DMS53 (cell line): ENCODE data around the gene PKM.
"Not testable (repeated sequence)": the region's sequence is repeated elsewhere in the genome, so short reads cannot be mapped to it uniquely, and the experiment has no call there.

Experiments
- DNase-seq: peaks from one replicate; lab custom pipeline; 2025; lab: John Stamatoyannopoulos, UW

PKM gene

DNA sequence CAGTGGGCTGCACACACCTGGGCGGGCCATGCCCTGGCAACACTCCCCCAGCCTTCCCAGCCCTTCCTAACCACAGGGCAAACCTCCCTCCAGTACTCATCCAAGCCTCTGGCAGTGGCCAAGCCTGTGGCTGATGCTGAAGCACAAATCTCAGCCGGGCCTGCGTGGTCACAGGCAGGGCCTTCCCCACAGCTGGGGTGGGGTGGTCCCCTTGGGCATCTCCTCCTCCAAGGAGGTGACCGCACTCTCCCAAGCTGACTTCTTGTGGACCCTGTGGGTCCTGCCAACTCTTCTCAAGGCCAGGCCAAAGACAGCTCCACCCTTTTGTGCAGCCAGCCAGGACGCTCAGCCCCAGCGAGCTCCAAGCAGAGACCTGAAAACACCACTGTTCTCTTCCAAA is 54.8 kb downstream of the PKM start:
- DNase-seq: no peak

- DNase-seq: no peak
These were observed 55.6 kb downstream of the PKM start for GRCh38 chr15:72175186-72176044.

GRCh38 chr15:72174551-72175165 is 56.3 kb downstream of the PKM start:
- no peak for DNase-seq

DNA sequence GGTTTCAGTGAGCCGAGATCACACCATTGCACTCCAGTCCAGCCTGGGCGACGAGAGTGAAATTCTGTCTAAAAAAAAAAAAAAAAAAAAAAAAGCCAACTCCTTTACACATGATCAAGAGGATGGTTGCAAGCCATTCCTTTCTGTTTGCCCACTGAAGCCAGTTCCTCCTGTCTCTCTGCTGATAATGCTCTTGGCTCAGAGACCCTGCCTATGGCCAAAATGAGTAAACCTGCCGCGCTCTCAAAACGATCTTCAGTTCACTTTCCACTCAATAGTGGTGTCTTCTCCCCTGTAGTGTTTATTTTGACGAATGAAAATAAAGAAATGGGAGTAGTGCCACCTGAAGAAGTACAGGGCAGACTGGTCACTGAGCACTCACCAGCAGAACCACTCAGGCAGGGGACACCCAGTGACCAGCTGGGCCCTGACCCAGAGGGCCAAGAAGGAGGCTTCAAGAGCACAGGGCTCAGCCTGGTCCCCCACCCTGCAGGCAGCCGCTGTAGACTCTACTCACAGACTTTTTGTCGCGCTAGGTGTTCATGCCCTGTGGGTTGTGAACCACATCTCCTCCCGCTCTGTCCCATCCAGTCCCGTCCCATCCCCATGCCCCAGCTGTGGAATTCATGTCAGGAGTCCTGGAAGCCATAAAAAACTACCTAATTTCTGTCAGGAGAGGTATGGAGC is 57.0 kb downstream of the PKM start:
- DNase-seq: no peak

DNA sequence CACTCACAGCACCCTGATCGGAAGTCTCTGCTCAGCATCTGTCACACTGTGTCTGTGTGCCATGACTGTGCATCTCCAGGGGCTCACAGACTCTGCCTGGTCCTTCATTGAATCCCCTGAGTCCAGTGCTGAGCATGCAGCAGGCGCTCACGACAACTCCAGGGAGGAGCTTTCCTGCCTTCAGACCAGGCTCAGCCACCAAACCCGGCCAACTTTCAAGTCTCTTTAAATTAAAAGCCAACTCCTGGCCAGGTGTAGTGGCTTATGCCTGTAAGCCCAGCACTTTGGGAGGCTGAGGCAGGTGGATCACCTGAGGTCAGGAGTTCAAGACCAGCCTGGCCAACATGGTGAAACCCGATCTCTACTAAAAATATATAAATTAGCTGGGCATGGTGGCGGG is 57.6 kb downstream of the PKM start:
- no peak for DNase-seq

DNA sequence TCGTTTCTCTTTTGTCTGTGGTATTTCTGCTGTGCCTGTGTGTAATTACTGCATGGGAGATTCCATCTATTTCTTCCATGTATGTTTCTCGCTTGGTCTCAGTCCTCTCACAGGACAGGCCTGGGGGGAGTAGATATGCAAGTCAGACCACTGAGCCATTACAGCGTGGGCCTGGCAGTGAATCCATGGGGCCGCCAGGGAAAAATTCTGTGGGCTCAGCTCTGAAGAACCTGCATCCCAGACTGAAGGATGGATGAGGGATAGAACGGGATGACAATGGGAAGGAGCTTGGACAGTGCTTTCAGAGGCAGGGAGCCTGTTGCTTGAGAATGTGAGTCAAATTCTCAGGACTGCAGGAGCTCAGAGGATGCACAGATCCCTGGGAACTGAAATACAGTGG is 58.2 kb downstream of the PKM start:
- DNase-seq: no peak

- DNase-seq: not testable (repeated sequence)
These were observed 59.0 kb downstream of the PKM start for GRCh38 chr15:72171978-72172377.

DNA sequence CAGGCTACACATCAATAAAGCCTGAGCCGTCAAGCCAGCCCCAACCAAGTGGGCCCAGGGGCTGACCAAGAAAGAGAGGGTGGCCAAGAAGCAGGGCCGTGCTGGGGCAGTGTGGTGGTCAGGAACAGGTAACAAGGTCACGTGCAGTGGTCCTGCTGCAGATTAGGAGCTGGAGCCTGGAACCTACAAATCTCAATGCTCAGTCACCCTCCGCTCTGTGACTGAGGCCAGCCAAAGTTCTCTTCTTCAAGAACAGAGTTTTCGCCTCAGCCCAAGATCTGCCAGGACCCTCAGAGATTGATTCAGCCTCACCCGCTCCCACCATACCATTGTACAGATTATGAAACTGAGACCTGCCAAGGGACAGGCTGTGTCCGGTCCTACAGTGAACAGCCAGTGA is 60.3 kb downstream of the PKM start:
- no peak for DNase-seq

GRCh38 chr15:72169921-72170611 is 60.9 kb downstream of the PKM start:
- DNase-seq: peak; percentile 9

GRCh38 chr15:72169236-72169920 is 61.6 kb downstream of the PKM start:
- DNase-seq: no peak

- DNase-seq: no peak
These were observed 62.2 kb downstream of the PKM start for GRCh38 chr15:72168808-72169190.

DNA sequence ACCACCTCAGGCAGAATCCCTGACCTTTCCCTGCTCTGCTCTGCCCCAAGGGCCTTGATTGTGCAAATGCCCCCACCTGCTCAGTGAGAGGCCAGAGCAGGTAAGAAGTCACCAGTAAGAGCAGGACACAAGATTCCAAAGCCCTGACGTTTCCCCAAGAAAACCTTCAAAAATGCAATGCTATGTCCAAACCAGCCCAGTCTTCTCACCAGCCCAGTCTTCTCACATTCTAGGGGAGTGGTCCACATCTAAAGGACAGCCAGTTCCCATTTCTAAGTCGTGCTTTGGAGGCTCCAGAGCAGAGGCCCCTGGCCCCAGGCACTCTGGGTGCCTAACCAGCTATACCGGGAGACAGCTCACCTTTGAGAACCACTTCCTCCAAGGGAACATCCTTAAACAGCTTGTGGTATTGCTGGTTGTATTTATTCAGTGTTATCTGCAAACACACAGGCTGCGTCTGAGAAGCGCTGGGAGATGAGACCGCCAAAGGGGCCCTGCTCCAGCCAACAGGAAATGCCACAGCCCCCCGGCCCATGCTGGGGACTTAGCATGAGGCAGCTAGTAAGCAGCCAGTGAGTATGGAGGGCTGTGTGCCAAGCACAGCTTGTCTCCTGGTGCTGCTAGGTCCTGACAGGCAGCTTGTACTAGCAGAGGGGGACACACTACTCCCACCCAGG is 62.7 kb downstream of the PKM start:
- peak; percentile 11 for DNase-seq

GRCh38 chr15:72167445-72167844 is 63.5 kb downstream of the PKM start:
- DNase-seq: no peak

GRCh38 chr15:72166716-72167417 is 64.1 kb downstream of the PKM start:
- no peak for DNase-seq

DNA sequence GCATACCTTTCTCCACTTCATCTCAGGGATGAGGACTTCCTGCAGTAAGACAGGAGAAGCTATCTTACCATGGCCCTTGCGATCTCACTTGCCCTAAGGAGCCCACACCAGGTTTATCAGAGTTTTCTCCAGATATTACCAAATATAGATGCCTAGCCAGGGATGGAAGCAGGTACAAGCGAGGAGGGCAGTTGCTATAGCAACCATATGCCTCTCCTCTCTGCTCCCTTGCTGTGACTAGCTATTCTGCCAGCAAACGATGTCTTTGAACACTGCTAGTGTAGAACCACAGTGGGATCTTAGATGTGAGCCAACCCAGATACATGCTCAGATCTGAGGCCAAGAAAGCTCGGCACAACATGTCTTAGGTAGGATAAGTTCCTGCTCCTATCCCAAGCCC is 67.3 kb downstream of the PKM start:
- DNase-seq: no peak

DNA sequence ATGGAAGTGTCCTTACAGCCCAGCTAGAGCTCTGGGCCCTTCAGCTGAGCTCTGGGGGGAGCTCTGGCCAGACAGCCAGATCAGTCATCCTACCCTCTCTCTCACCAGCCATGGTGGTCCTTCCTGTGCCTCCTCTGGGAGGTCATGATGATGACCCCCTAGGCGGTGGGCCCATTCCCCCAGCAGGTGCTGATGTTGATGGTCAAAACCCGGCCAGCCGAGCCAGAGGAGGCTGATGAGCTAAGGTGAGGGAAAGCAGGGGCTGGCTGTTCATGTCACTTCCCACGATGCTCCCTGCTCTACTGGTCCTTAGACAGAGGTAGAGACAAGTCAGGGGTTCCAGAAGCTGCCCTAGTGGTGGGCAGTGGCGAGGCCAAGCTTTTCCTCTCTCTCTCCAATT is 68.4 kb downstream of the PKM start:
- no peak for DNase-seq

GRCh38 chr15:72161361-72162132 is 69.4 kb downstream of the PKM start:
- no peak for DNase-seq

DNA sequence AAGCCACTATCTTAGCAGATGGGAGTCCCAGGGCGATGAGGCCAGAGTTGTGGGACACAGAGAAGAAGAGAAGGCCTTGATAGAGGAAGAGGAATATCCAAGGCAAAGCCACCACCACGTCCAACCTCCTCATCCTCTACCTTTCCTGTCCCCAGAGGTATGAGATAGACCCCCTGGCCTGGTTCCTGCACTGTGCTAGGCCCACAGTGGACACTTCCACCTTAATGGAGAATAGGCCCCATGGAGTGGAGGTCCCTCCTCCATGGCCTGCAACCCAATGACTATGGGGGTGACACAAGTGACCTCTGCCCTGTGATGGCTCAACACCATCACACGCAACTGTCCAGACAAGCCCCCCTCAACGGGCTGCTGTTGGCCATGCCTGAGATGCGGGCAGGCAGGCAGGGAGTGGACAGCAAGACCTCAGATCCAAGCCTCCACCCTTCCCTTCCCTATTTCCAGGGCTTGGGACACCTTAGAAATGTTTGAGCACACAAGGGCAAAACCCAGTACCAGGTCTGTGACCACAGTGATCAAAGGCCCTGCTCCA is 70.2 kb downstream of the PKM start:
- no peak for DNase-seq

DNA sequence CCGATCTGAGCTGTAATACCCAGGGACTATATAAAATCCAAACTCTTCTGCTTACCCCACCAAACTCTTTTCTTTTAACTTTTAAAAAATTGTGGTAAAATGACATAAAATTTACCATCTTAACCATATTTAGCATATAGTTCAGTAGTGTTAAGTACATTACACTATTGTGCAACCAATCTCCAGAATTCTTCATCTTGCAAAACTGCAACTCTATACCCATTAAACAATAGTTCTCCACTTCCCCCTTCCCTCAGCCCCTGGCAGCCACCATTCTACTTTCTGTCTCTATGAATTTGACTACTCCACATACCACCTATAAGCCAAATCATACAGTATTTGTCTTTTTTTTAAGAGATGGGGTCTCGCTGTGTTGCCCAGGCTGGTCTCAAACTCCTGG is 74.1 kb downstream of the PKM start:
- no peak for DNase-seq
